GM19455 (cell line): ENCODE measurements around the gene ZNF444.
"Not testable (repeated sequence)": the region's sequence is repeated elsewhere in the genome, so short reads cannot be mapped to it uniquely, and the experiment has no call there.

ENCODE experiments used
- ATAC-seq: cut with Tn5 transposase; IDR thresholded peaks from one replicate; pipeline ENCODE4 v1.9.1; 2021; ENCODE audit not compliant: unreplicated experiment

The ZNF444 gene

DNA sequence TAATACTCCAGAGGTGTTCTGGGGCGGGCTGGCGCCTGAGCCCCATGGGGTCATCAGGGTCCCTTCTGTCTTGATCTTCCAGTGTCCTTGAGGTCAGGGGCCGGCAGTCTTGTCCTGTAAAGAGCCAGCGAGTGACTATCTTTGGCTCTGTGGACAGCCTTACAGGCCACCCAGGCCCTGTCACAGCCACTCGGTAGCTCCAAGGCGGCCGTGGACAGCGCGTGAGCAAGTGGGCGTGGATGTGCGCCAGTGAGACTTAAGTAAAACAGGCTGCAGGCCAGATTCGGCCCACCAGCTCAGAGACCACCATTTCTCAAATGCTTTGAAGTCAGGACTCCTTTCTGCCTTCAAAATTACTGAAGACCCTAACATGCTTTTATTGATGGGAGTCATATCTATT lies 3.7 kb downstream of the ZNF444 start:
- no peak for ATAC-seq

DNA sequence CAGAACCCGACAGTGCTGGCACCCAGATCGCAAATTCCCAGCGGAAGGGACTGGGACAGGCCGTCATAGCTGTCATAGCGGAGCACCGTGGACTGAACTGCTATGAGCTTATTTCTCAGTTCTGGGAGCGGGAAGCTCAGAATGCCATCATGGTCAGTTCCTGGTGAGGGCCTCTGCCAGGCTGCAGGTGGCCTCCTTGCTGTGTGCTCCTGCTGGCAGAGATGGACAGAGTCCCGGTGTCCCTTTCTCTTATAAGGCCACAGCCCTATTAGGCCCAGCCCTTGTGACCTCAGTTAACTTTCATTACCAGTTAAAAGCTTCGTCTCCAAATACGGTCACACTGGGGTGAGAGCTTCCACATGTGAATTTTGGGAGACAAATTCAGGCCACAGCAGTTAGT lies 4.6 kb downstream of the ZNF444 start:
- ATAC-seq: no peak

DNA sequence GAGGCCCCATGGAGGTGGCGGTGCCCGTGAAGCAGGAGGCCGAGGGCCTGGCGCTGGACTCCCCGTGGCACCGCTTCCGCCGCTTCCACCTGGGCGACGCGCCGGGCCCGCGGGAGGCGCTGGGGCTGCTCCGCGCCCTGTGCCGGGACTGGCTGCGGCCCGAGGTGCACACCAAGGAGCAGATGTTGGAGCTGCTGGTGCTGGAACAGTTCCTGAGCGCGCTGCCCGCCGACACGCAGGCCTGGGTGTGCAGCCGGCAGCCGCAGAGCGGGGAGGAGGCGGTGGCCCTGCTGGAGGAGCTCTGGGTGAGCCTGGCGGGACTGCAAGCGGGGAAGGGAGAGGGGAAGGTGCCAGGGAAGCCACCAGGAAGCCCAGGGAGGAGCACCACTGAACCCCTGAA lies 5.8 kb downstream of the ZNF444 start:
- ATAC-seq: no peak

DNA sequence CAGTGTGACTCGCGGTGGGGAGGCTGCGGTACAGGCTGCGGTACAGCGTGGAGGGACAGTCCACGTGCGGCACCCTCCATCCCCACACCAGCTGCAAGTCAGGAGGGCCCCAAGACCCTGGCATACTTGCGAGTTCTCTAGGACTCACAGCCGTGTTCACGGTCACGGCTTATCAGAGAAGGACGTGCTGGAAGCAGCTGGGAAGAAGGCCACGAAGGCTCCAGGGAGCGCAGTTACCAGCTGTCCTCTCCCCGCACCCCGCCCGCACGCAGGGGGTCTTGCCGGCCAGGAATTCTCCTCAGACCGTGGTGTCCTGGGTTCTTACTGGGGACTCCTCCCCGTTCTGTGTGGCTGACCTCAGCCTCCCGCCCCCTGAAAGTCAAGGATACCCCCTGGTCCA lies 6.2 kb downstream of the ZNF444 start:
- ATAC-seq: no peak

DNA sequence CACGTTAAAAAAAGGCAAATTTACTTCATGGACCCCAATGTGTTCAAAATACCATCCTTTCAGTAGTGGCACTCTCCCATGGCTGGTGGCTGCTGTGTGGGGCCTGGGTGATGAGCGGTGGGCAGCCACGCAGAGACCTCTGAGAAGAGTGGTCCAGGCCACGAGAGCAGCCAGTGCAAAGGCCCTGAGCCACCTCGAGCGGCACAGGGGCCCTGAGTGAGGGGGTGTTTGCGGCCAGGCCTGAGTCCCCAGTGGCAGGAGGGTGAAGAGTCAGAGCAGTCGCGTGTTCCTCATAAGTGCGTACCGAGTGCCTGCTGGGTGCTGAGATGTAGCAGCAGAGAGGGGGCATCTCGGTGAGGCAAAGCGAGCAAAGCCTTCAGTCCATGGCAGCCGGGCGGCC lies 7.0 kb downstream of the ZNF444 start:
- ATAC-seq: no peak

DNA sequence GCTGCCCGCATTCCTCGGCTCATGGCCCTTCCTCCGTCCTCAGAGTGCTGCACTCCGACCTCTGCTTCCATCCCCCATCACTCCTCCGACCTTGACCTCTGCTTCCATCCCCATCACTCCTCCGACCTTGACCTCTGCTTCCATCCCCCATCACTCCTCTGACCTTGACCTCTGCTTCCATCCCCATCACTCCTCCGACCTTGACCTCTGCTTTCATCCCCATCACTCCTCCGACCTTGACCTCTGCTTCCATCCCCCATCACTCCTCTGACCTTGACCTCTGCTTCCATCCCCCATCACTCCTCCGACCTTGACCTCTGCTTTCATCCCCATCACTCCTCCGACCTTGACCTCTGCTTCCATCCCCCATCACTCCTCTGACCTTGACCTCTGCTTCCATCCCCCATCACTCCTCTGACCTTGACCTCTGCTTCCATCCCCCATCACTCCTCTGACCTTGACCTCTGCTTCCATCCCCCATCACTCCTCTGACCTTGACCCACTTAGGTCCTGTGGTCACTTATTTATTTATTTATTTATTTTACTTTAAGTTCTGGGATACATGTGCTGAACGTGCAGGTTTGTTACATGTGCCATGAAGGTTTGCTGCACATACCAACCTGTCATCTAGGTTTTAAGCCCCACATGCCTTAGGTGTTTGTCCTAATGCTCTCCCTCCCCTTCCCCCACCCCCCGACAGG lies 8.0 kb downstream of the ZNF444 start:
- not testable (repeated sequence) for ATAC-seq

DNA sequence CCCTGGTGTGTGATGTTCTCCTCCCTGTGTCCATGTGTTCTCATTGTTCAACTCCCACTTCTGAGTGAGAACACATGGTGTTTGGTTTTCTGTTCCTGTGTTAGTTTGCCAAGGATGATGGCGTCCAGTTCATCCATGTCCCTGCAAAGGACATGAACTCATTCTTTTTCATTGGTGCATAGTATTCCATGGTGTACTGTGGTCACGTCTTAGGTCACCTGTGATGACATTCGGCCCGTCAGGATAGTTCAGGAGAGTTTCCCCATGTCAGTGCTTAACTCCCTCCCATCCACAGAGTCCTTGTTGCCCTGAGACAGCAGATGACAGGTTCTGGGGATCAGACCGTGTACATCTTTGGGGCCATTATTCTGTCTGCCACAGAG lies 8.6 kb downstream of the ZNF444 start:
- no peak for ATAC-seq

DNA sequence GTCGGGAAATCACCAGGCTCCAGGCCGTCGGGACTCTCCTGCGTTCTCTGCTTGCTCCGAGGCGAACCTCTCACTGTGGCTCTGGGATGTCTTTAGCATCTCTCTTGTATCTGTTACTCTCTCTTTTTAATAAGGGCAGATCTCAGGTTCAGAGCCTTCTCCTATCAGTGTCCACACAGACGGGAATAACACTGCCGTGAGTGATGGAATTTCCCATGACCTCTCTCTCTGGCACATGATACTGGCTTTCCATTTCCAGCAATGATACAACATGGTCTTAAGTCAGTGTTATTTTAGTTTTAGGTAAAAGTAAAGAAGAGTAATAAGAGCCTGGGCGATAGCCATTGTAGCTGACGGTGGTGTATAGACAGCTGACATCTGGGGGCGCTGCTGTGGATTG lies 9.3 kb downstream of the ZNF444 start:
- ATAC-seq: no peak

DNA sequence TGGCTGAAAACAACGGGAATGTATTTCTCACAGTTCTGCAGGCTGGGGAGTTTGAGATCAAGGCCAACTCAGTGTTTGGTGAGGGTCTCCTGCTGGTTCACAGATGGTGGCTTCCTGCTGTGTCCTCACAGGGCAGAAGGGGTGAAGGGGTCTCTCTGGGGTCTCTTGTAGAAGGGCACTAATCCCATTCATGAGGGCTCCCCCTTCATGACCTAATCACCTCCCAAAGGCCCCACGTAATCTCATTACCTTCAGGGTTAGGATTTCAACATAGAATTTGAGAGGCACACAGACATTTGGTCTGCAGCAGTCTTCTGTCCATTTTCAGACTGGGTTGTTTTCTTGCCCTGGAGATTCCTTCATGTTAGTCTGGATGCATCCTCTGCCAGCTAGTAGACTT lies 11.6 kb downstream of the ZNF444 start:
- ATAC-seq: no peak

DNA sequence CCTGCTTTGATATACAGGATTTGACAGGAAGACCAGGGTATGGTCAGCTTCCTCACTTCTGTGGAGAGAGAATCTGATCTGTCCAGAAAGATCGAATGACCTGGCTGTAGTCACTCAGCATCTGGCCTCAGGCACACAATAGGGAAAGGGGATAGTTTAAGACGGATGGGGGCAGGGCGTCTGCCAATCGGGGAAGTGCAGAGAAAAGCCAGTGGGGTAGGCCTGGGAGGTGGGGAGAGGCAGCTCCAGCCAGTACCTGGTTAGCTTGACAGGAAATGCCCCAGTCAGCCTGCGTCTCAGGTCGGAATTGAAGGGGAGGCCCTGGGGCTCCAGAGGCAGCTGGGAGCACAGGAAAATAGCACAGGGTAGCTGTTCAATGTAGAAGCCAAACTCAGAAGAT lies 12.4 kb downstream of the ZNF444 start:
- no peak for ATAC-seq

DNA sequence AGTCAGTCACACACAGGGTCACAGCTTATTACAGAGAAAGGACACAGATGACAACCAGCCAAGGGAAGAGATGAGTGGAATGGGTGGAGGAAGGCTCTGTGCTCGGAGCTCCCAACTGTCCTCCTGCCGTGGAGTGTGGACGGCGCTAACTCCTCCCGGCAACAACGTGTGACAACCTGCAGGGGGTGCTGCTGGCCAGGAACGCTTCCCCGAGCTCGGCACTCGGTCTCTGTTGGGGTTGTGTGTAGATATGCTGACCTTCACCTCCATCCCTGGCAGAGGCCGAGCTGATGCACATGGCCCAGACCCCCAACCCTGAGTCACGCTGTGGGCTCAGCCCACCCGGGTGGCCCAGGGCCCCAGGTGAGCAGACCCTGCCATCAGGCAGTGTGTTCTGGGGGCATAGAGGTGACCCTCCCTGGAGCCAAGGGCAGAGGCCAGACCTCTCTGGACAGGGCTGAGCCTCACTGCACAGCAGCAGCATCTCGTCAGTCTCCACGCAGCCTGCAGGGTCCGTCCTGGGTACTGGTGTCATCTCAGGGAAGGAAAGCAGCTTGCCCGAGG lies 14.1 kb downstream of the ZNF444 start:
- ATAC-seq: no peak

DNA sequence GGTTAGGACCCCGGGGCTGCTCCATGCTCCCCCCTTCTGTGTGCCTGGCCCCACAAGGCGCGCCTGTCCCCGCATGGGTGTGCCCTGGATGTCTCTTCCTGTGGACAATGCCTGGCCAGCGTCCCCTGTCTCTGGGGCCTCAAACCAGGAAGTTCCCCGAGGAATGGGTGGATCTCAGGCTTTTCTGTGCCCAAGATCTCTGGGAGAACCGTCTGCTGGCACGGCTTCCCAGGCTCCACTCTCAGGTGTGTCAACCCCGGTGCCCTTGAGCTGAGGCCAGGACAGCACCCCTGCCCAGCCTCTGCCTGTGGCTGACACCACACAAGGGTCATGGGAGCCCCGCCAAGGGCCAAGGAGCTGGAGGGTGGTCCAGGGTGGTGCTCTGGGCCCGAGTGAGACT lies 15.7 kb downstream of the ZNF444 start:
- ATAC-seq: no peak

DNA sequence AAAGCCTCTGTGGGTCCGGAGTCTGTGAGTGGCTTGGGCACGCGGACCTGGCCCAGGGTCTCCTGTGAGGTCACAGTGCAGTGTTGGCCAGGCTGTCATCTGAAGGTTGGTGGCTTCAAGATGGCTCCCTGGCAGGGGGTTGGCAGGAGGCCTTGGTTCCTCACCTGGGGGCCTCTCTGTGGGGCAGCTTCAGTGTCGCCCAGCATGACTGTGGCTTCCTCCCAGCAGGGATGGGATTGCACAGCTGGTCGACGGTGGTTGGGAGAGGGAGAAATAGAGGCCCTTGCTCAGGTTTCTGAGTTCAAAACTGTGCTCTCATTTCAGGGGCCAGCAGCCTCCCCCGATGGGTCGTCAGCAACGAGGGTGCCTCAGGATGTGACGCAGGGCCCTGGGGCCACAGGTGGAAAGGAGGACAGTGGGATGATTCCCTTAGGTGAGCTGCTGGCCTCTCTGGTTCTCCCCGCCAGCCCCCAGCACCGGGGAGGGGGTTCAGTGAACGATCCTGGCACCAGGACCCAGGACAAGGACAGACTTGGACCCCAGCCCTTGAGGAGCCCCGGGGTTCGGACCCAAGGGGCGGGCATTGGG lies 17.2 kb downstream of the ZNF444 start:
- no peak for ATAC-seq

DNA sequence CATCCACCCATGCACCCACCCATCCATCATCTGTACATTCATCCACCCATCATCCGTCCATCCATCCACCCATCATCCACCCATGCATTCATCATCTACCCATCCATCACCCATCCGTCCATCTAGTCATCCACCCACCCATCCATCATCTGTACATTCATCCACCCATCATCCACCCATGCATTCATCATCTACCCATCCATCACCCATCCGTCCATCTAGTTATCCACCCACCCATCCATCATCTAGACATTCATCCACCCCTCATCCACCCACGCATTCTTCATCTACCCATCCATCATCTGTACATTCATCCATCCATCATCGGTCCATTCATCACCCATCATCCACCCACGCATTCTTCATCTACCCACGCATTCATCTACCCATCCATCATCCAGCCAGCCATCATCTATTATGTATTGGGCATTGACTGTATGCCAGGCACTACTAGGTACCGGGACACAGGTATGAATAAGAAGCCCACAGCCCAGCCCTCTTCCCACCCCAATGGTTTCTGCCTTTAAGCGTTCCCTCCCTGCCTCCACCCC lies 18.0 kb downstream of the ZNF444 start:
- no peak for ATAC-seq

DNA sequence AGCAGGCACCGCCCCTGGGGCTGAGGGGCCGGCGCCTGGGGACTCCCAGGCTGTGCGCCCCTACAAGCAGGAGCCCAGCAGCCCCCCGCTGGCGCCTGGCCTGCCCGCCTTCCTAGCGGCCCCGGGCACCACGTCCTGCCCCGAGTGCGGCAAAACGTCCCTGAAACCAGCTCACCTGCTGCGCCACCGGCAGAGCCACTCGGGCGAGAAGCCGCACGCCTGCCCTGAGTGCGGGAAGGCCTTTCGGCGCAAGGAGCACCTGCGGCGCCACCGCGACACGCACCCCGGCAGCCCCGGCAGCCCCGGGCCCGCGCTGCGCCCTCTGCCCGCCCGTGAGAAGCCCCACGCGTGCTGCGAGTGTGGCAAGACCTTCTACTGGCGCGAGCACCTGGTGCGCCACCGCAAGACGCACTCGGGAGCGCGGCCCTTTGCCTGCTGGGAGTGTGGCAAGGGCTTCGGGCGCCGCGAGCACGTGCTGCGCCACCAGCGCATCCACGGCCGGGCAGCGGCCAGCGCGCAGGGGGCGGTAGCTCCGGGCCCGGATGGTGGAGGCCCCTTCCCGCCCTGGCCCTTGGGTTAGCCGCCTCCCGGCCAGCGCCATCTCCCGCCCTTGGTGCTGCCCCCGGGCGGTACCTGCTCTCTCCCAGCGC lies 18.7 kb downstream of the ZNF444 start:
- no peak for ATAC-seq

DNA sequence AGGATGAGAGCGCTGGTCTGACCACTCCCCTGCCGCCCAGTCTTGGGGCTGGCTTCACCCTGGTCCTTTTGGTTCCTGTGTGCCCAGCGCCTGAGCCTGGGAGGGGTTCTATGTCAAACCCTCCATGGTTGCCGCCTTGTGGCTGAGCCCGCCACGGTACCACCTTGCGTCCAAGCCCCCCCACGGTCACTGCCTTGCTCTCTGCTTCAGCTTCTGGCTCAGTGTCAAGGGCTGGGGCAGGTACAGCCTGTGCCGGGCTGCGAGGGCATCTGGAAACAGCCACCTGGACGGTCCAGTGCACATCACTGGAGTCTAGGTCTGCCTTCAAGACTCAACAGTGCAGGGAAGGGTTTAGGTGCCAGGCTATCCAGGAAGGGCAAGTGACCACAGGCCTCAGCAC lies 20.4 kb downstream of the ZNF444 start:
- ATAC-seq: no peak

DNA sequence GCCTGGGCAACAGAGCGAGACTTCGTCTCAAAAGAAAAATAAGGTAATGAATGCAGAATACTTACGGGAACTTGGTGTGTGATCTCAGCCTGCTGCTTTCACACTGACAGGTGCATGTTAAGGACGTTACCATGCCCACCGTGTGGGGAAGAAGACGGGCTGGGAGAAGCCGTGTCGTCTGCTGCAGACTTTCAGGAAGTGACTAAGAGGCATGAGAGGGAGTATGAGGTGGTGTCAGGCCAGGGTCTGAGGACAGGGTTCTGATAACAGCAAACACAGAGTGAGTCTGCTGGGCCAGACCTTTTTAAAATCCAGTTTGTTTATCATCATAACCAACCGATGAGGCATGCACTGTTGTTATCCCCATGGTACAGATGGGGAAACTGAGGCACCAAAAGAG lies 21.2 kb downstream of the ZNF444 start:
- no peak for ATAC-seq

DNA sequence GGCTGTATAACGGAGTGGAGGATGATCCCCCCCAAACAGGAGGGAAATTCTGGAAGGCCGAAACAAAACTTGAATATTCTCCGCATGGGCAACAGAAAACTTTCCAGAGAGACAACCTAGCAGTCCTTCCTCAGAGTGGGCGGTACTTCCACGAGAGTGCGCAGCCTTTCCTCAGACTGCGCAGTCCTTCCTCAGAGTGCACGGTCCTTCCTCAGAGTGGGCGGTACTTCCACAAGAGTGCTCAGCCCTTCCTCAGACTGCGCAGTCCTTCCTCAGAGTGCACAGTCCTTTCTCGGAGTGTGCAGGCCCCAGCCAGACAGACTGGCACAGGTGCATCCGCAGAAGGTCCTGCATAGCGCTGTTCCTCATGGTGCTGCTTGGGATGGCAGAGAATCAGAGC lies 22.0 kb downstream of the ZNF444 start:
- ATAC-seq: no peak

DNA sequence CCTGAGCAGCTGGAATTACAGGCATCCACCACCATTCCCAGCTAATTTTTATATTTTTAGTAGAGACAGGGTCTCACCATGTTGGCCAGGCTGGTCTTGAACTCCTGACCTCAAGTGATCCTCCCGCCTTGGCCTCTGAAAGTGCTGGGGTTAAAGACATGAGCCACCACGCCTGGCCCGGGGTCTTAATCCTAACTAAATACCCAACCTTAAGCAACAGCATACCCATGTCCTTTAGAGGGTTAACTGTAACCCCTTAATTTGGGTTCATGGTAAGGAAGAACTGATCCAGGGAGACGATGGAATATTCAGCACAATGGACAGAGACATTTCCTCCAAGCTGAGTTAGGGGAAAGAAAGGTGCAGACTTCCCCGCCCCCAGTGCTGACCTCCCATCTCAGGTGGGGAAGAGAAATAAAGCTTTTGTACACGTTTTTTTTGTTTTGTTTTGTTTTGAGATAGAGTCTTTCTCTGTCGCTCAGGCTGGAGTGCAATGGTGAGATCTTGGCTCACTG lies 26.0 kb downstream of the ZNF444 start:
- ATAC-seq: no peak

DNA sequence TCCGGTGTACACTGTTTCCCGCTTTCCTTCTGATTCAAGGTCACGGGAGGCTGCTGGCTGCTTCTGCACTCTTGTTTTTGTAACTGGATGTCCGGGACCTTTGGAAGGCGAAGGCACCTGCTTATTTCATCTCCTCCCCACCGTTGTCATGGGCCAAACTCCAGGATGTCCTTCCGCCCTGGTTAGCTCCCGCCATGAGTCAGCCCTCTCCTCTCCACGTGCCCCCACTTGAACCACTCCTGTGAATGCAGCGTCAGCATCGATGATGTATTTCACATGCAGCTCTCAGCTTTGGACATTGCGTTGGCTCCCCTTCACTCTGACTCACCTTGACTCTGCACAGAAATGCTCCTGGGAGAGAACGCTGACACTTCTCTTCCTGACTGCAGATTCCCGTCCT lies 29.2 kb downstream of the ZNF444 start:
- ATAC-seq: no peak

DNA sequence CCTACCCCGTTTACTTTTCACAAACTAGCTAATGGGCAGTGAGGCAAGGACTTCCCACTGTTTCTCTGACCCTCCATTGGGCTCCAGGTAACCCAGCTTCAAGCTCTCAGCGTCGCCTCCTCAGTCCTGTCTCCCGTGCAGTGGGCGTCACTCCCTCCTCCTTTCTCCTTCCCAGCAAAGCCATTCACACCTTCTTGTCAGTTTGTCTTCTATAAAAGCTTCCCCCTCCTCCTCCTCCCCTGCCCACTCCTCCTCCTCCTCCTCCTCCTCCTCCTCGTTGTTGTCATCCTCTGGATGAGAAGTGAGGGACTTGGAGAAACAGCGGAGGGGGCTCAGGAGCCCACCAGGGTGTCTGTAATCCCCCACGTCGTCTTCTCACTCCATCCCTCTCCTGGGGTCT lies 33.0 kb downstream of the ZNF444 start:
- no peak for ATAC-seq

DNA sequence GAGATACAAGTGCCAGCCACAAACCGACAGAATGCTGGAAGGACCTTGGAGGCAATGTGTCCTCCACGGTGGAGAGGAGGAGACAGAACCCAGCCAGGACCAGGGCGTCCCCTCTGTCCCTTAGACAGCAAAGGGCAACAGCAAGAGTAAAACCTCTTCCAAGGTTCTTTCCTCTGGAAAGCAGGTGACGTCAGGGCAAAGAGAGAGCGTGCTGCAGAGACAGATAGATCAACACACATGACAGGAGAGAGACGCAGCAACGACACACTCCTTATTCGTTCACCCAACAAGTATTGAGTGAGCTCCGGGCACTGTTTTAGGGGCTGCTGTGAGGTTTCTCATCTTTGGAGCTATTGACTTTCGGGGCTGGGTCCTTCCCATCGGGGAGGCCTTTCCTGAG lies 33.5 kb downstream of the ZNF444 start:
- ATAC-seq: no peak
